GM18508 (cell line): ENCODE measurements around the gene ZBTB7C.

Experiments
- ATAC-seq: cut with Tn5 transposase; IDR thresholded peaks from one replicate; pipeline ENCODE4 v1.9.1; 2021; ENCODE audit warnings: moderate number of reproducible peaks; ENCODE audit not compliant: insufficient read depth, unreplicated experiment

ZBTB7C gene

GRCh38 chr18:48181087-48181823, 227.9 kb downstream of the ZBTB7C start:
- ATAC-seq: no peak

GRCh38 chr18:48179666-48180065, 229.5 kb downstream of the ZBTB7C start:
- no peak for ATAC-seq

GRCh38 chr18:48179001-48179400, 230.2 kb downstream of the ZBTB7C start:
- ATAC-seq: no peak

DNA sequence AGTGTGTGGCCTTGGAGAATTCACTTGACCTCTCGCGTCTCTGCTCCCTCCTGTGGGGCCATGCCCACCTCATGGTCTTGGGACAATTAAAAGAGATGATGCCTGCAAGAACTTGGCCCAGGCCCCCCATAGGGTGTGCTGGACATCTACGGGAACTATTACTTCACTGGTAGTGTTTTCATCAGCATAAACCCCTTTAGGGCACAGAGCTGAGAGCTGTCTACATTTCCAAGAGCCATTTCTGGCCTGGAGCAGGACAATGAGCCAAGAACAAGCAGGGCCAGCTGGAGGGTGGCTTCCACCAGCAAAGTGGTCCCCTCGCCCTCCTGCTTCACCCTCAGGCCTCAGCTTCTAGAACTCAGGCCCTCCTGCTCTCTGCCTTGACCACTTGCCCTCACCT, 232.3 kb downstream of the ZBTB7C start:
- ATAC-seq: no peak

DNA sequence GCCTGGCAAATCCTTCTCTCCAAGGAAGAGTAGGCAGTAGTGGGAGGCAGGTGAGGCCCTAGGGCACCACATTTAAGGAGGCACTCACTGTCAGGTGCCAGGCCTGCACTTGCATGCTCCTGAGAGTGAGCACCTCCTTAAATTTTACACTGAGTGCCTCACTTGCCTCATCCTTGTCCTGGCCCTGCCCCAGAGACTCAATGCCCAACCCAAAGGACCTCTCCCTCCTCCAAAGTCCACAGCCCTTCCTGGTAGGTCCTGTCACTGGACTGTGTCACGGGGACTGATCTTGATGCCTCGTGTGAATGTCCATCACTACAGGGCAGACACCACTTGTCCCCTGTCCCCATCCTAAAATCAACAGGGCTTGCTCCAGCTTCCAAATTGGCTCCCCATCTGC, 235.6 kb downstream of the ZBTB7C start:
- no peak for ATAC-seq

DNA sequence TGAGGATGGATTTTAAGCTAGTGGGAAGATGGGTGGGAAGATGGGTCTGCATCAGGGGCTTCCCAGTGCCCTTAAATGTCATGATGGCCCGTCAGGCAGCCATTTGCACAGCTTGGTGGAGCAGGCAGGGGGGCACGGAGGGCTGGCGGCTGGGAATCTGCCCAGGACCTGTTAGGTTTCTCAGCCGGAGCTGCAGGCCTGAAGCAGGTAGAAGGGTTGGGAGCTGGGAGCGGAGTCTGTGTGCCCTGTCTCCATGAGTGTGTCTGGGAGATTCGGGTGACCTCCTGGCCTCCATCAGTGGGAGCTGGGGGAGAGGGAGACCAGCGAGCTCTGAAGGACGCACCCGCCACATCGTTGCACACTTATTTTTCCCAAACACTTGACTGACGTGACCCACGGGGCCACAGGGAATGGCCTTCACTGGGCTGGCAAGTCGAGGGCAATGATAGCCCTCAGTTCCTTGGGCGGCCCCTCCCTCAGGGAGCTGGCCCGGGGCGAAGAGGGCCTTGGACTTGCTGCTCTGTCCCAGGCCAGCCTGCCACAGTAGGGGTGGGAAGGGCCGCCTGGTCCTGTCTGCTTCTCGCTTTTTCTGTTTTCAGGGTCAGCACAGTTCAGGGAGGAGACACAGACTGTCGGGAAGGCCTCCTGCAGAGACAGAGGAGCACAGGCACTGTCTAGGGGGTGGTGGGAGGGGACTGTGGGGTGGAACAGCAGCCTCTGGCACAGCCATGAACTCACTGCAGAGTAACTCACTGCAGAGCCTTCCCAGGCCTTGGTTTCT, 236.8 kb downstream of the ZBTB7C start:
- ATAC-seq: no peak

DNA sequence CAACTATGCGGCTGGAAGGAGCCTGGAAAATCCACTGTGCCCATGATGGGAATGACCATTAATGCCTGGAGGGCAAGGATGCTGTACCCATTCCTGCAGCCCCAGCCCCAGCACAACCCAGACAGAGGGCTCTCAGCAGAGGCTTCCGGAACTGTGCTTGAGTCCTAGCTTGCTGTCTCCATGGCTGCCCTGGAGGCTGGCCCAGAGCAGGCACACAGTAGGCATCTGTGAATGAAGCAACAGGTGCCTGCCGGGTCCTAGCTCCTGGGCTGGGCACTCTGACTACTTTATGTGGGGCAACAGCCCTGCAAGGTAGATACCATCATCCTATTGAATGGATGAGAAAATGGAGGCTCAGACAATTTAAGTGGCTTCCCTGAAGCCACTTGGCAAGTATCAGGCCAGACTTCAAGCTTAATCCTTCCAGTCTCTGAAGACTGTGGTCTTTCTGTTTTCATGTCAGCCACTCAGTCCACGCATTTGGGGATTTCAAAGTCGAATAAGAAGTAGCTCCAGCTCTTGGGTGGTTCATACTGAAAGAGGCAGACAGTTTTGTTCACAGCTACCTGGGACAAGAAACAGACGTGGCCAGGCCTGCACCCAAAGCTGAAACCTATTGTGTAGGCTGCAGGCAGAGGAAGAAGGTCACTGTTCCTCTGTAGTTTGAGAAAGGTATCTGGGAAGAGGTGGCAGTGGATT, 237.5 kb downstream of the ZBTB7C start:
- no peak for ATAC-seq

GRCh38 chr18:48170651-48171050, 238.5 kb downstream of the ZBTB7C start:
- ATAC-seq: no peak

- no peak for ATAC-seq
Observed at GRCh38 chr18:48168861-48169260, 240.3 kb downstream of the ZBTB7C start.

GRCh38 chr18:48167897-48168253, 241.3 kb downstream of the ZBTB7C start:
- ATAC-seq: no peak

DNA sequence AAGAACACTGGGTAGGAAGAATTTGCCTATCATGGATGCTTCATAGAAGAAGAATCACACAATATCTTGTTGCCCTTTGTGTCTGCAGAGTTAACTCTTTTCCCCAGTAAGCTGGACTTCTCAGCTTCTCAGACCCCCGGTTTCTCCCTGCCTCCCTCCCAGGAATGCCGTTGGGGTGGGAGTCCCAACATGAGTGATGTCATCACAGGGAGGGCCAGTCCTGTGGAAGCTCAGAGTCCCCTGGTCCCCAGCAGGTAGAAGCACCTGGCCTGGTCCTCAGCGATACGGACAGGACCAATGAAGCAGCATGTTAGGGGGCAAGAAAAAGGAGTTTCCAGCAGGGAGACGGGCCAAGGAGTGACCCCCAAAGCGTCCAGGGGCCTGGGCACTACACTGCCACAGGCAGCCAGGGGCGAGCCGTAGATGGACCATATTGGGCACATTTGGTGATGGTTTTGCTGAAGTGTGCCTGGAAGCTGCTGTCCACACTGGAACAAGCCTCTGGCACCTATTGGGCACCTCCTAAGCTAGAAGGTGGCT, 242.8 kb downstream of the ZBTB7C start:
- no peak for ATAC-seq

- ATAC-seq: no peak
Observed at GRCh38 chr18:48165111-48165866, 243.9 kb downstream of the ZBTB7C start.

DNA sequence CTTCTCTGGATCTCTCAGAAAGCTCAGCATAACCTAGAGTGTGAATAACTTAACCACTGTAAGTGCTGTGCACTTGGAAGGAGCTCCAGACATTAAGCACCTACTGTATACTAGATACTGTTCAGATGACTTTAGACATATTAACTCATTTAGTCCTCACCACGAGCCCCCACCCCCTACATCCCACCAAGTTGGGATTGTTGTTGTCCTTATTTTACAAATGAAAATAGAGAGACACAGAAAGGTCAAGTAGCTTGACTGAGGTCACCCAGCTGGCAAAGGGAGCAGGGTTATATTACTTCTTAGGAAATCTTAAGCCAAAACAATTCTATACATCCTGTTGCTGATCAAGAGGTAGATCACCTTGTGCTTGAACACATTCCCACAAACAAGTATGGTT, 244.5 kb downstream of the ZBTB7C start:
- ATAC-seq: no peak

DNA sequence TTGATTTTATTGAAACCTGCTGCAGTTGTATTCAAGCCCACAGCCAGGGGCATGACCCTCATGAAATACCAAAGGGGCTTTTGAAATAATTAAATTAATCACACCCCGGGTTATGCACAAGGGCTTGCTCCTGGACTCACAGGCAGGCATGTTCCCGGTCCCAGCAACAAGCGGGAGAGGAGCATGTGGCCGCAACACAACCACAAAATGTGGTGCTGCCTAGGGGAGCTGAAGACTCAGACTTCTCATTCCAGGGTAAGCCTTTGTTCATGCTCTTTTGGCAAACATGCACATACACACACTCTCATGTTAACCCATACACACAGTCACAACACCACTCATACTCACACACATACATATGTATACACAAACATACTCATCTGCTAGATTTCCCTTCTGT, 245.1 kb downstream of the ZBTB7C start:
- ATAC-seq: no peak

- ATAC-seq: no peak
Observed at GRCh38 chr18:48163738-48164115, 245.5 kb downstream of the ZBTB7C start.

GRCh38 chr18:48162956-48163737, 246.0 kb downstream of the ZBTB7C start:
- no peak for ATAC-seq

DNA sequence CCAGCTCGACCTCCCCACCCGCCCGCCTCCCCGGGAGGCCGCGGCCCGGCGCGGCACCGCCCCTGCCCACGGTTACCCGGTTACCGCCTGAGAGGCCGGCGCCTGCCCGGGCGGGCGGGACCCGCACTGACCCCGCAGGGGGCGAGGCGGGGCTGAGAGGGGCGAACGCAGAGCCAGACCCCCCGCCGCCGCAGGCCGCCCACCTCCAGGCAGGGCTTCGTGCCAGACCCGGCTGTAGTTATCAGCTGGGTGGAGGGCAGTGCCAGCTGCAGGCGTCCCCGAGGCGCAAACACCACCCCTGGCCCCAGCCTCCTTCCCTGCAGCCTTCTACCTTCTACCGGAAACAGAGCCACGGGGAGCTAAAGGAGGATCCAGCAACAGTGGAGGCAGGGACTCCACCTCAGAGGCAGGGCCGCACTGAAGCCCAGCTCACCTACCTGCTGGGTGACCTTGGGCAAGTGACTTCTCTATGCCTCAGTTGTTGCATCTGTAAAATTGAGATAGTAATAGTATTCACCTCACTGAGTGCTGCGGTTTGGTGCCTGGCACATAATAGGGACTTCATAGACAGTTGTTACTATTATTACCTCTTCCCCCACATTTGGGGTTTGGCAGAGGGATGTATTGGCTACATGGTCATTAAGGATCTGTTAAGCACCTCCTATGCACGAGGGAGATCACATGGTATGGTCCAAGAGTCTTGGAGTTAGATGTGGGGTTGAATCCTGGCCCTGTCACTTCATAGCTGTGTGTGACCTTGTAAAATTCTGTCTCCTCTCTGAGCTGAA, 247.1 kb downstream of the ZBTB7C start:
- no peak for ATAC-seq

- ATAC-seq: no peak
Observed at GRCh38 chr18:48161191-48161910, 247.8 kb downstream of the ZBTB7C start.
